CMK (cell line): Measurements from ENCODE around the gene BLCAP.
"Not testable (repeated sequence)": the region's sequence is repeated elsewhere in the genome, so short reads cannot be mapped to it uniquely, and the experiment has no call there.

Experiments
- DNase-seq: peaks from one replicate; pipeline ENCODE4 v3.0.0-alpha.2; 2010; ENCODE audit warnings: low read depth

The BLCAP gene

GRCh38 chr20:37480919-37481318 is 46.8 kb downstream of the BLCAP start:
- DNase-seq = no peak

GRCh38 chr20:37479925-37480691 is 47.6 kb downstream of the BLCAP start:
- DNase-seq = no peak

GRCh38 chr20:37479266-37479665 is 48.4 kb downstream of the BLCAP start:
- no peak for DNase-seq

GRCh38 chr20:37477041-37477440 is 50.6 kb downstream of the BLCAP start:
- DNase-seq = no peak

- DNase-seq = no peak
These were observed 52.4 kb downstream of the BLCAP start for GRCh38 chr20:37475252-37475651.

DNA sequence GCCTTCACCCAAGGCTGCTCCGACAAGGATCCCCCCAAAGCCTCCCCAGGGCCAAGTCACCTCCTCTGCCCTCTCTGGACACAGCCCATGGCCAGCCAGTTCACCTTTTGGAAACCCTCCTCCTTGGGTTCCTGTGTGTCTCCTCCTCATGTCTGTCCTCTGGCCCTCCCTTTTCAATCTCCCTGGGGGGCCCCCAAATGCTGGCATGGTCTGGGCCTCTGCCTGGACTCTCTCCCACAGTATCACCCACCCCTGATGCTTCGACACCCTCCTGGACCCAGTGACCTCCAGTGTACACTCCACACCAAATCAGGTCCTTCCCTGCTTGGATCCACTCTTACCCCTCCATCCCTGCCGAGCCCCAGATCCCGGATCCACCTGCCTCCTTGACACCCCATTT is 53.3 kb downstream of the BLCAP start:
- no peak for DNase-seq

GRCh38 chr20:37473249-37474000 is 54.3 kb downstream of the BLCAP start:
- no peak for DNase-seq

DNA sequence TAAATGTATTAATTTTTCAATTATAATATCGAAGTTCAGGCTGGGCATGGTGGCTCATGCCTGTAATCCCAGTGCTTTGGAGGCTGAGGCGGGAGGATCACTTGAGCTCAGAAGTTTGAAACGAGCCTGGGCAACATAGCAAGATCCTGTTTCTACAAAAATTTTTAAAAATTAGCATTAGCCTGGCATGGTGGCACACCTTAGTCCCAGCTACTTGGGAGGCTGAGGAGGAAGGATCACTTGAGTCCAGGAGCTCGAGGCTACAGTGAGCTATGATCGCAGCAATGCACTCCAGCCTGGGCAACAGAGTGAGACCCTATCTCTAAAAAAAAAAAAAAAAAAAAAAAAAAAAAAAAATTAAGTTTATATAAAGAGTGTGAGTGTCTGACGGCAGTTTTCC is 55.2 kb downstream of the BLCAP start:
- not testable (repeated sequence) for DNase-seq

DNA sequence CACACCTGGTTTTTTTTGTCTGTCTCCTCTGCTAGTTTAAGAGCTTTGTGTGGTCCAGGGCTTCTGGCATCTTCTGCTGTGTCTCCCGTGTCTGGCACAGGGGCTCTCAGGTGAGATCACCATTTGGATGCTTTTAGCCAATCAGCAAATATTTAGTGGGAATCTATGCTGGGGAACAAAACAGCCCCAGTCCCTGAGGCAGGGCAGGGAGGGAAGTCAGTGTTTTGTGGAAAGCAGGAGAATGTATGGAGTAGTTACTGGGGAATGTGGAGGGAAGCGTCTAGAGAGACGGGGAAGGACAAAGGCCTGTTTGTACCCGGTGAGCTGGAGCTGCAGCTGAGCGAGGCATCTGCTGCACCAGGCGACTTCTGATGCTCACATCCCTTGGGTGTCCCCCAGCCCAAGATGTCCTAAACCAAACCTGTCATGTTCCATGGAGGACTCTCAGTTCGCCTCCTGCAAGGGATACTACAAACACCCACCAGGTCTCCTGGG is 55.9 kb downstream of the BLCAP start:
- DNase-seq = no peak

GRCh38 chr20:37470190-37470589 is 57.5 kb downstream of the BLCAP start:
- not testable (repeated sequence) for DNase-seq

- DNase-seq = no peak
These were observed 58.1 kb downstream of the BLCAP start for GRCh38 chr20:37469531-37469930.

- no peak for DNase-seq
These were observed 58.8 kb downstream of the BLCAP start for GRCh38 chr20:37468886-37469285.
